ENCODE measurements around the gene MINK1.

GRCh38 chr17:4898351-4898750 lies 65.2 kb downstream of the MINK1 start:
- TF ChIP-seq, protein P1, sequence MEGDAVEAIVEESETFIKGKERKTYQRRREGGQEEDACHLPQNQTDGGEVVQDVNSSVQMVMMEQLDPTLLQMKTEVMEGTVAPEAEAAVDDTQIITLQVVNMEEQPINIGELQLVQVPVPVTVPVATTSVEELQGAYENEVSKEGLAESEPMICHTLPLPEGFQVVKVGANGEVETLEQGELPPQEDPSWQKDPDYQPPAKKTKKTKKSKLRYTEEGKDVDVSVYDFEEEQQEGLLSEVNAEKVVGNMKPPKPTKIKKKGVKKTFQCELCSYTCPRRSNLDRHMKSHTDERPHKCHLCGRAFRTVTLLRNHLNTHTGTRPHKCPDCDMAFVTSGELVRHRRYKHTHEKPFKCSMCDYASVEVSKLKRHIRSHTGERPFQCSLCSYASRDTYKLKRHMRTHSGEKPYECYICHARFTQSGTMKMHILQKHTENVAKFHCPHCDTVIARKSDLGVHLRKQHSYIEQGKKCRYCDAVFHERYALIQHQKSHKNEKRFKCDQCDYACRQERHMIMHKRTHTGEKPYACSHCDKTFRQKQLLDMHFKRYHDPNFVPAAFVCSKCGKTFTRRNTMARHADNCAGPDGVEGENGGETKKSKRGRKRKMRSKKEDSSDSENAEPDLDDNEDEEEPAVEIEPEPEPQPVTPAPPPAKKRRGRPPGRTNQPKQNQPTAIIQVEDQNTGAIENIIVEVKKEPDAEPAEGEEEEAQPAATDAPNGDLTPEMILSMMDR (conservative IDR thresholded peaks at IDR 0.05 in 1 of 2, IDR thresholded peaks at IDR 0.05 in 1 of 2; ENCODE audit: extremely low read depth in 1 of 2, insufficient read depth in 1 of 2, low read depth in 1 of 2, low read length in 2 of 2): no peak
- no peak for TF ChIP-seq EZH2 (IDR thresholded peaks at IDR 0.05; ENCODE audit: borderline replicate concordance, low read length)

Measured in mammary epithelial cell (primary cell).